H9 (cell line): Measurements from ENCODE around the gene HAND1. TPM values are rescaled to one million over a fixed set of nuclear protein-coding genes. Genes with fewer than 3 reads are reported as not detected.

Experiments
- DNase-seq: peaks from one replicate; pipeline ENCODE4 v3.0.0-alpha.2; 2017
- H2AFZ ChIP-seq: one replicate; pipeline ENCODE4 v1.6.1; 2013; ENCODE audit warnings: mild to moderate bottlenecking, low read length, control low read depth, moderate library complexity
- H2AK5ac ChIP-seq: 2 replicates; pipeline ENCODE4 v1.6.1; 2013; ENCODE audit warnings: low read length, control low read depth, mixed read lengths; ENCODE audit not compliant: insufficient read length
- H2BK120ac ChIP-seq: one replicate; pipeline ENCODE4 v1.6.1; 2013; ENCODE audit warnings: low read depth, mild to moderate bottlenecking, low read length, control low read depth, inconsistent platforms; ENCODE audit not compliant: poor library complexity, severe bottlenecking
- H2BK12ac ChIP-seq: 2 replicates; pipeline ENCODE4 v1.6.1; 2013; ENCODE audit warnings: low read length, control low read depth, mixed read lengths, low read depth; ENCODE audit not compliant: insufficient read length
- H2BK15ac ChIP-seq: 2 replicates; pipeline ENCODE4 v1.6.1; 2013; ENCODE audit warnings: low read depth, low read length, control low read depth
- H2BK20ac ChIP-seq: one replicate; pipeline ENCODE4 v1.6.1; 2013; ENCODE audit warnings: low read depth, mild to moderate bottlenecking, low read length, control low read depth, inconsistent platforms; ENCODE audit not compliant: poor library complexity, severe bottlenecking
- H2BK5ac ChIP-seq: 2 replicates; pipeline ENCODE4 v1.6.1; 2013; ENCODE audit warnings: low read length, control low read depth, mixed read lengths; ENCODE audit not compliant: insufficient read length
- H3K14ac ChIP-seq: 2 replicates; pipeline ENCODE4 v1.6.1; 2013; ENCODE audit warnings: low read length, control low read depth; ENCODE audit not compliant: insufficient read depth
- H3K18ac ChIP-seq: 2 replicates; pipeline ENCODE4 v1.6.1; 2013; ENCODE audit warnings: low read depth, mild to moderate bottlenecking, mixed read lengths, low read length, control low read depth; ENCODE audit not compliant: insufficient read length
- H3K23ac ChIP-seq: 2 replicates; pipeline ENCODE4 v1.6.1; 2013; ENCODE audit warnings: low read length, control low read depth, mixed read lengths, low read depth; ENCODE audit not compliant: insufficient read length
- H3K23me2 ChIP-seq: 2 replicates; pipeline ENCODE4 v1.6.1; 2013; ENCODE audit warnings: low read depth, mild to moderate bottlenecking, mixed read lengths, low read length, control low read depth; ENCODE audit not compliant: insufficient read length, poor library complexity, severe bottlenecking
- H3K27ac ChIP-seq: 2 replicates; pipeline ENCODE4 v1.5.1; 2013; ENCODE audit warnings: low read length, control low read depth, mixed read lengths, low read depth; ENCODE audit not compliant: insufficient read length
- H3K27me3 ChIP-seq: 2 replicates; pipeline ENCODE4 v1.6.1; 2013; ENCODE audit warnings: low read length, control low read depth, inconsistent platforms; ENCODE audit not compliant: insufficient read depth
- H3K4ac ChIP-seq: 2 replicates; pipeline ENCODE4 v1.6.1; 2013; ENCODE audit warnings: low read depth, mild to moderate bottlenecking, control low read depth, inconsistent platforms, low read length, moderate library complexity
- H3K4me1 ChIP-seq: 2 replicates; pipeline ENCODE4 v1.6.1; 2013; ENCODE audit warnings: low read length, control low read depth, inconsistent platforms; ENCODE audit not compliant: insufficient read depth
- H3K4me2 ChIP-seq: 2 replicates; pipeline ENCODE4 v1.6.1; 2013; ENCODE audit warnings: low read length, control low read depth, mixed read lengths; ENCODE audit not compliant: insufficient read length, insufficient read depth
- H3K56ac ChIP-seq: 2 replicates; pipeline ENCODE4 v1.6.1; 2013; ENCODE audit warnings: low read depth, mild to moderate bottlenecking, mixed read lengths, low read length, control low read depth; ENCODE audit not compliant: insufficient read length
- H3K79me1 ChIP-seq: 2 replicates; pipeline ENCODE4 v1.6.1; 2013; ENCODE audit warnings: low read depth, mild to moderate bottlenecking, moderate library complexity, low read length, control low read depth, inconsistent platforms; ENCODE audit not compliant: insufficient read depth, poor library complexity, severe bottlenecking
- H3K79me2 ChIP-seq: 2 replicates; pipeline ENCODE4 v1.6.1; 2013; ENCODE audit warnings: low read length, control low read depth, inconsistent platforms; ENCODE audit not compliant: insufficient read depth
- H3K9ac ChIP-seq: 2 replicates; pipeline ENCODE4 v1.6.1; 2013; ENCODE audit warnings: low read length, control low read depth, mixed read lengths; ENCODE audit not compliant: insufficient read length; ENCODE audit errors: extremely low read depth
- H3K9me3 ChIP-seq: one replicate; pipeline ENCODE4 v1.6.1; 2013; ENCODE audit warnings: low read depth, low read length, inconsistent platforms; ENCODE audit not compliant: control insufficient read depth
- H3T11ph ChIP-seq: one replicate; pipeline ENCODE4 v1.6.1; 2013; ENCODE audit warnings: mild to moderate bottlenecking, low read length, control low read depth, inconsistent platforms
- H4K20me1 ChIP-seq: one replicate; pipeline ENCODE4 v1.6.1; 2013; ENCODE audit not compliant: control insufficient read depth, insufficient read length, insufficient read depth
- H4K5ac ChIP-seq: 2 replicates; pipeline ENCODE4 v1.6.1; 2013; ENCODE audit warnings: low read depth, mild to moderate bottlenecking, mixed read lengths, low read length, control low read depth; ENCODE audit not compliant: insufficient read length
- H4K8ac ChIP-seq: replicated peaks from 2 replicates; pipeline ENCODE4 v1.6.1; 2013; ENCODE audit warnings: low read length, control low read depth, mixed read lengths, low read depth; ENCODE audit not compliant: insufficient read length
- H4K91ac ChIP-seq: 2 replicates; pipeline ENCODE4 v1.6.1; 2013; ENCODE audit warnings: low read depth, mild to moderate bottlenecking, moderate library complexity, mixed read lengths, low read length, control low read depth; ENCODE audit not compliant: insufficient read length
- H3K27ac Mint-ChIP-seq, 3 experiments: 2 replicates in 2 of 3; 3 replicates in 1 of 3; pipeline ENCODE4 v1.8.0; 2020 to 2021; ENCODE audit warnings: mixed read lengths in 3 of 3, mild to moderate bottlenecking in 1 of 3, moderate library complexity in 1 of 3
- H3K27me3 Mint-ChIP-seq: 2 replicates; pipeline ENCODE4 v1.8.0; 2021; ENCODE audit warnings: low read depth, mild to moderate bottlenecking, moderate library complexity, mixed read lengths
- H3K36me3 Mint-ChIP-seq, 3 experiments: 2 replicates in 2 of 3; 3 replicates in 1 of 3; pipeline ENCODE4 v1.8.0; 2020 to 2021; ENCODE audit warnings: low read depth in 3 of 3, mixed read lengths in 3 of 3; ENCODE audit not compliant: insufficient read depth in 1 of 3
- H3K4me1 Mint-ChIP-seq, 2 experiments: 2 replicates each; pipeline ENCODE4 v1.8.0; 2020; ENCODE audit warnings: mixed read lengths in 2 of 2
- H3K4me3 Mint-ChIP-seq, 2 experiments: 2 replicates in 1 of 2; 3 replicates in 1 of 2; pipeline ENCODE4 v1.8.0; 2020 to 2021; ENCODE audit warnings: mild to moderate bottlenecking in 2 of 2, mixed read lengths in 2 of 2, moderate library complexity in 1 of 2
- H3K9me3 Mint-ChIP-seq, 2 experiments: 2 replicates in 1 of 2; 3 replicates in 1 of 2; pipeline ENCODE4 v1.8.0; 2020; ENCODE audit warnings: mild to moderate bottlenecking in 2 of 2, mixed read lengths in 2 of 2, moderate library complexity in 1 of 2
- CTCF ChIP-seq: fragments of 200-600 bp; sonication (generic); conservative IDR thresholded peaks from 3 replicates; pipeline ENCODE4 v1.8.0; 2021; ENCODE audit warnings: antibody characterized with exemption, mild to moderate bottlenecking
- WGBS: extraction: QIAGEN DNeasy Blood & Tissue Kit; methylation state at CpG from one replicate; pipeline ENCODE4 v1.1.7; 2013; ENCODE audit warnings: missing lambda C conversion rate, low lambda C conversion rate, mixed read lengths; ENCODE audit not compliant: insufficient read length; ENCODE audit errors: extremely low coverage; 5-methylcytosine and 5-hydroxymethylcytosine counted together
- total RNA-seq: library from RNA; stranded (reverse); gene quantifications from 2 replicates; pipeline ENCODE4 v1.2.1, GENCODE V29; 2021

The HAND1 gene
- total RNA-seq, 1 experiment from 2014 or later: not detected

GRCh38 chr5:154503698-154504039, 25.6 kb upstream of the HAND1 start:
- Histone ChIP-seq H2BK20ac (no peak overlapping the region), H3K4me1 (peaks cover 2% of the 10 kb centered on the region; the same call in 1 of the 2 replicates), H3K23ac (no peak overlapping the region), H3K56ac (no peak overlapping the region), H3K79me1 (no peaks in the 10 kb centered on the region), H4K5ac (no peak overlapping the region), H2AK5ac (no peak overlapping the region), H4K20me1 (no peaks in the 10 kb centered on the region), H3T11ph (no peak overlapping the region), H3K79me2 (no peaks in the 10 kb centered on the region), H3K9me3 (no peaks in the 10 kb centered on the region), H3K23me2 (no peaks in the 10 kb centered on the region), H3K14ac (no peak overlapping the region), H2BK12ac (no peak overlapping the region), H4K8ac (no peak overlapping the region), H3K27ac (no peak overlapping the region), H2BK15ac (no peak overlapping the region), H2AFZ (no peak overlapping the region), H3K27me3 (no peaks in the 10 kb centered on the region), H3K4me2 (no peak overlapping the region), H2BK5ac (no peak overlapping the region), H2BK120ac (no peak overlapping the region), H3K9ac (no peak overlapping the region), H3K4ac (no peak overlapping the region), H3K18ac (no peak overlapping the region), H4K91ac (no peak overlapping the region)
- H3K36me3 Mint-ChIP-seq: no peaks in the 10 kb centered on the region
- no peak overlapping the region; a peak in 1 of 7 replicates for H3K27ac Mint-ChIP-seq
- no peak overlapping the region for H3K4me3 Mint-ChIP-seq
- TF ChIP-seq CTCF: no peak
- no peaks in the 10 kb centered on the region for H3K9me3 Mint-ChIP-seq
- H3K27me3 Mint-ChIP-seq: peaks cover 13% of the 10 kb centered on the region
- peaks cover 12 to 19% of the 10 kb centered on the region in 2 experiments for H3K4me1 Mint-ChIP-seq
- WGBS: no CpG with 5 or more reads among the region's 2 CpGs
- DNase-seq: no peak
